Pancreas (tissue), 10 donors: ENCODE results near the gene BCAS3. TPM values are rescaled to one million over a fixed set of nuclear protein-coding genes. Genes with fewer than 3 reads are reported as not detected.
A peak's percentile ranks its signal among the peaks of the same experiment; 100 is the strongest.

ENCODE experiments used
- ATAC-seq, 4 donors: fragments of 200-7000 bp; cut with Tn5 transposase; one replicate each; pipeline versions ENCODE4 v1.8.0 to v1.9.1; 2020; ENCODE audit warnings: mild to moderate bottlenecking in 4 of 4, moderate library complexity in 4 of 4
- DNase-seq, 6 donors: peaks; one replicate each; pipeline ENCODE4 v3.0.0-alpha.2; 2020
- FAIRE-seq: peaks from 2 replicates; lab custom pipeline; 2012; peaks lifted over from hg19 to GRCh38; lab: Jason Lieb, UNC
- H3K27ac ChIP-seq, 4 donors: fragments of 200-600 bp; sonication (generic); 1 replicate in 3 of 4; 2 replicates in 1 of 4; pipeline versions ENCODE4 v1.5.0 to v1.8.0; 2020
- H3K27me3 ChIP-seq, 4 donors: fragments of 200-600 bp; one replicate each; pipeline ENCODE4 v1.8.0; 2021
- H3K36me3 ChIP-seq, 3 donors: fragments of 200-600 bp; sonication (generic) in 1 of 3; one replicate each; pipeline versions ENCODE4 v1.5.0 to v1.8.0; 2020 to 2021
- H3K4me1 ChIP-seq, 3 donors: fragments of 200-600 bp; one replicate each; pipeline ENCODE4 v1.8.0; 2021
- H3K4me3 ChIP-seq, 4 donors: fragments of 200-600 bp; sonication (generic) in 2 of 4; one replicate each; pipeline versions ENCODE4 v1.5.0 to v1.8.0; 2020 to 2021
- H3K9me3 ChIP-seq, 4 donors: fragments of 200-600 bp; one replicate each; pipeline ENCODE4 v1.8.0; 2021
- CTCF ChIP-seq, 4 donors: fragments of 200-600 bp; sonication (generic) in 3 of 4; IDR thresholded peaks; one replicate each; pipeline versions ENCODE4 v1.5.0 to v1.8.0; 2021; ENCODE audit warnings: antibody characterized with exemption in 4 of 4
- WGBS, 2 donors: extraction: QIAGEN DNeasy Blood & Tissue Kit; methylation state at CpG; one replicate each; pipeline ENCODE4 v1.1.7; 2013; 5-methylcytosine and 5-hydroxymethylcytosine counted together
- intact Hi-C, 3 donors: fragments of 100-400 bp; cut with DNase I; formaldehyde crosslinking; loops; one replicate each; pipeline versions ENCODE4 v1.11.1 to v1.14.2; 2022
- polyA plus RNA-seq, 2 donors: library from polyadenylated mRNA; stranded (reverse); fragments of 200-250 nt; gene quantifications; one replicate each; pipeline ENCODE4 v1.2.3, GENCODE V29; 2013
- total RNA-seq, 6 donors: library from RNA; stranded (reverse); fragmentation: NEBNext Ultra II Directional in 4 of 6; extraction: Animal tissue kit (Norgen Biotek cat#: 25700) in 4 of 6; gene quantifications; one replicate each; pipeline versions ENCODE4 v1.2.1 to v1.2.4, GENCODE V29; 2021 to 2023
- donor health status: healthy with polysubstance abuse.
- donor health status: DM: no; HTN: no; CAD: no; lungs with moderate emphysema.
- donor health status: DM: no; HTN: no; CAD: no.
- donor health status: control.
- donor health status: control.
- donor health status: Bipolar disorder and iron deficiency.
- donor health status: DM: yes; HTN: yes; CAD: no.
- donor health status: DM: no; HTN: no; CAD: no.
- donor health status: DM: no; HTN: no; CAD: no.
- donor health status: DM: yes; HTN: yes; CAD: no.

BCAS3 gene
- total and polyA plus RNA-seq, 8 donors: 4.6 to 27.7 (median 13.2) TPM

- DNase-seq: no peak
- no peak for TF ChIP-seq CTCF (IDR thresholded peaks at IDR 0.05)
- no peak for FAIRE-seq
- intact Hi-C loops: no loop called here
- Histone ChIP-seq H3K27ac (no peak overlapping the region), H3K4me3 (no peak overlapping the region), H3K4me1 (no peaks in the 10 kb centered on the region), H3K9me3 (no peaks in the 10 kb centered on the region), H3K27me3 (no peaks in the 10 kb centered on the region), H3K36me3 (peaks cover 0 to 33% (median 0%) of the 10 kb centered on the region in 3 donors)
- peak in 1 of 4 donors; percentile 40 for ATAC-seq
- WGBS, 2 donors: 91 to 93% methylated on average over 2 of the region's 2 CpGs
These were observed 25.0 kb upstream of the BCAS3 start for GRCh38 chr17:60652454-60653247.

GRCh38 chr17:60653569-60653968 is 24.1 kb upstream of the BCAS3 start:
- no peak for DNase-seq
- Histone ChIP-seq H3K27ac (no peak overlapping the region), H3K9me3 (no peaks in the 10 kb centered on the region), H3K4me3 (no peak overlapping the region), H3K27me3 (no peaks in the 10 kb centered on the region), H3K4me1 (no peaks in the 10 kb centered on the region), H3K36me3 (peaks cover 0 to 36% (median 0%) of the 10 kb centered on the region in 3 donors)
- intact Hi-C loops: no loop called here
- FAIRE-seq: no peak
- ATAC-seq: no peak
- TF ChIP-seq CTCF (IDR thresholded peaks at IDR 0.05): no peak
- 100% methylated on average over 1 of the region's 1 CpG for WGBS, 2 donors

GRCh38 chr17:60656499-60656898 is 21.2 kb upstream of the BCAS3 start:
- Histone ChIP-seq H3K9me3 (no peaks in the 10 kb centered on the region), H3K4me1 (no peaks in the 10 kb centered on the region), H3K36me3 (peaks cover 0 to 17% (median 0%) of the 10 kb centered on the region in 3 donors), H3K4me3 (no peak overlapping the region), H3K27ac (no peak overlapping the region), H3K27me3 (no peaks in the 10 kb centered on the region)
- ATAC-seq: no peak
- no peak for FAIRE-seq
- DNase-seq: no peak
- intact Hi-C loops: no loop called here
- WGBS, 2 donors: 94% methylated on average over 5 of the region's 5 CpGs
- no peak for TF ChIP-seq CTCF (IDR thresholded peaks at IDR 0.05)

GRCh38 chr17:60659156-60659555 is 18.5 kb upstream of the BCAS3 start:
- no peaks in the 10 kb centered on the region for H3K27me3 ChIP-seq
- no peak overlapping the region for H3K27ac ChIP-seq
- ATAC-seq (no peak), DNase-seq (no peak), FAIRE-seq (no peak)
- intact Hi-C loops: no loop called here
- peaks cover 0 to 13% (median 4%) of the 10 kb centered on the region in 3 donors for H3K36me3 ChIP-seq
- no peaks in the 10 kb centered on the region for H3K4me1 ChIP-seq
- 68 to 81% methylated on average over 1 of the region's 1 CpG for WGBS, 2 donors
- no peak for TF ChIP-seq CTCF (IDR thresholded peaks at IDR 0.05)
- no peak overlapping the region for H3K4me3 ChIP-seq
- no peaks in the 10 kb centered on the region for H3K9me3 ChIP-seq

- H3K4me1 ChIP-seq: no peaks in the 10 kb centered on the region
- no peak for TF ChIP-seq CTCF (IDR thresholded peaks at IDR 0.05)
- H3K4me3 ChIP-seq: no peak overlapping the region
- FAIRE-seq (no peak), DNase-seq (no peak), ATAC-seq (no peak)
- H3K27ac ChIP-seq: no peak overlapping the region
- H3K9me3 ChIP-seq: no peaks in the 10 kb centered on the region
- peaks cover 0 to 19% (median 4%) of the 10 kb centered on the region in 3 donors for H3K36me3 ChIP-seq
- 86 to 96% methylated on average over 2 of the region's 2 CpGs for WGBS, 2 donors
- no peaks in the 10 kb centered on the region for H3K27me3 ChIP-seq
- intact Hi-C loops: no loop called here
These were observed 16.2 kb upstream of the BCAS3 start for GRCh38 chr17:60661489-60661888.
